ENCODE results near the gene NTRK2. TPM values are rescaled to one million over a fixed set of nuclear protein-coding genes. Genes with fewer than 3 reads are reported as not detected.

NTRK2 gene
- total and polyA plus RNA-seq, 10 of the 15 experiments (the other 5 are each of a cell fraction or from before 2014, with no cell fraction given): 0.42 to 4.6 (median 0.65) TPM

DNA sequence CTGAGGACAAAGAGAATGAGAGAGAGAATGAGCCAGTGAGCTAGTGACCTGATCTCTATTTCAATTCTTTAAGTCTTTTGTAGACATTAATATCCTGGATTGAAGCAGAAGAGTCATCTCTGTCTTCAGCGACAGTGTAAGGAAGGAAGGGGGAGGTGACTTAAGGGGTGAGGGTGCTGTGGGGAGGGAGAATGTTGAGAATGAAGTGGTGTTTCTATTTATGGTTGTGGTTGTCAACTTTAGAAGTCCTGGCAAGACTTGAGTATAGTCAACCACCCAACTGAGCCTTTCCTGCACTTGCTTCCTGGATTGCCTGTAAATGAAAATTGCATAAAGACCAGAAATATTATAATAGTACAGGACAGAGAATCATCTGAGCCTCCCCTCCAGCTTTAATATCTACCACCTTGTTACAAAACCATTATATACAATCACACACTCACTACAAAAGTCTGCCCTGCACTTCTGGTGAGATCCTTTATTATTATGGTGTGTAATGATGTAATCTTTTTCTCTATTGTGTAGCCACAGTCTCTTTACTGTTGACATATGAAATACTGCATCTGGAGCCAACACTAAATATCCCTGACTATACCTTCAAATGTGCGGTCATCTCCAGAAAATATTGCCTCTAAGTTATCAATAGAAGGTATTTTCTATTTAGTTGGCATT is 91.7 kb downstream of the NTRK2 start (continued):
- TF ChIP-seq MEF2A (IDR thresholded peaks at IDR 0.05; ENCODE audit: insufficient read depth, low read depth, low read length) (peak; percentile 93), IKZF2 (IDR thresholded peaks at IDR 0.05) (peak in 1 of 2 experiments; percentile 15; a peak in 1 of 4 replicates)

DNA sequence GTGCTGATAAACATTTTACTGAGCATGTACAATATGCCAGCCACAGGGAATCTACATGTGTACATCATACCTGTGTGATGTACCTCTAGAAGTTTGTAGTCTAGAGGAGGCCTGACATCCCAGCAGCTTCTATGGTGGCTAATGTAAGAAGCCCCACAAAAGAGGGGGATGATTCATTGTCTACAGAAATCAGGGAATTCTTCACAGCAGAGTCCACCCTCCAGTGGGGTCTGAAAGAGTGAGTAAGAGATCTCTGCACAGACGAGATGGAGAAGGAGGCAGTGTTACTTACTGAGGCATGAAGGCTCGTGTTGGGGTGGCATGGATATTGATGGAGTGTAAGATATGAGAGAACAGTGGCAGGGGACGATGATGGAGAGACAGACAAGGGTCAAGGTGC is 103.0 kb downstream of the NTRK2 start:
- H3K4me1 ChIP-seq (ENCODE audit: control insufficient read depth, insufficient read depth, low read length): peaks cover 4% of the 10 kb centered on the region
- H2AFZ ChIP-seq (ENCODE audit: control insufficient read depth, low read depth, low read length): no peak overlapping the region
- H3K27me3 ChIP-seq (replicated peaks in 1 of 2; ENCODE audit: control insufficient read depth in 2 of 2, insufficient read depth in 2 of 2, low read length in 1 of 2): no peaks in the 10 kb centered on the region
- H3K4me3 ChIP-seq: no peak overlapping the region
- 60% methylated on average over 3 of the region's 3 CpGs for WGBS (ENCODE audit: insufficient coverage, insufficient replicate concordance, low lambda C conversion rate, missing lambda C conversion rate)
- RAD21 ChIA-PET (ENCODE audit: unreplicated experiment): no interaction called here
- no peaks in the 10 kb centered on the region for H3K36me3 ChIP-seq (ENCODE audit: control insufficient read depth in 2 of 2, insufficient read depth in 2 of 2, low read length in 1 of 2)
- H3K4me2 ChIP-seq (ENCODE audit: control insufficient read depth, insufficient read depth): no peak overlapping the region
- FAIRE-seq: no peak
- SMC1A ChIA-PET (ENCODE audit: uncharacterized antibody, unreplicated experiment): interaction anchor here (1.6 to 3.6 kb wide), 5 partner anchors 18 to 78 kb away, joined by 4 to 17 read pairs (median 9); no protein-coding TSS in a partner anchor
- no peaks in the 10 kb centered on the region for H4K20me1 ChIP-seq (ENCODE audit: control insufficient read depth, insufficient read depth)
- no peak for ATAC-seq
- TF ChIP-seq NFYB (IDR thresholded peaks at IDR 0.05; ENCODE audit: insufficient read depth, low read depth, low read length): no peak
- no peak overlapping the region for H3K9ac ChIP-seq (ENCODE audit: control insufficient read depth, insufficient read depth, low read length)
- POLR2A ChIA-PET: no interaction called here
- H3K79me2 ChIP-seq (ENCODE audit: control insufficient read depth, insufficient read depth, low read length): no peaks in the 10 kb centered on the region
- DNase-seq (ENCODE audit: low read depth, low spot score): no peak
- intact Hi-C loops (cut with micrococcal nuclease; ENCODE audit: unreplicated experiment) (no loop called here), in situ Hi-C loops (cut with MboI) (loop anchor here (25.0 kb wide), 1 partner anchor 785 kb away; the partner anchor contains the start of genes HNRNPK and RMI1)
- CTCF ChIA-PET: interaction anchor here (3.9 kb wide), 1 partner anchor 75 kb away, joined by 26 read pairs; no protein-coding TSS in a partner anchor
- H3K27ac ChIP-seq (ENCODE audit: control insufficient read depth, insufficient read depth): no peak overlapping the region
- no TSS peak for BruUV-seq (replicated peaks)
- H3K9me3 ChIP-seq (replicated peaks; ENCODE audit: control insufficient read depth, insufficient read depth, low read length): no peaks in the 10 kb centered on the region

DNA sequence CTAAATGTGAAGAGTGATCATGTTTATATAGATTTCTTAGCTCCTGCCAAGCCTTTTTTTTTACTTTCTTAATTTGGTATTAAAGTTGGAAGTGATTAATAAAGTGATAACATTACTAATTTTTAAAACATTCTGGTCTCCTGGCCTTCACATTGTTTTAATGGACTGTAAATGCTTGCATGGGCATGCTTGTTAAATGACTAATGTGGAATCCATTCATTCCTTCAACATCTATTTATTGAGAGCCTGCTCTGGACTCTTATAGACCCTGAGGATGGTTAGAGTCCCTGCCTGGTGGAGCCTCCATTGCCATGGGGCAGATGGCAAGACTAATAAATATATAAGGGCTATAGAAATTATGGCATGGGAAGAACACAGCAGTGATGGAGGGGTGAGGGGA is 103.5 kb downstream of the NTRK2 start:
- intact Hi-C loops (cut with micrococcal nuclease; ENCODE audit: unreplicated experiment): no loop called here
- POLR2A ChIA-PET: no interaction called here
- Histone ChIP-seq H3K27ac (ENCODE audit: control insufficient read depth, insufficient read depth) (no peak overlapping the region), H3K79me2 (ENCODE audit: control insufficient read depth, insufficient read depth, low read length) (no peaks in the 10 kb centered on the region), H3K9ac (ENCODE audit: control insufficient read depth, insufficient read depth, low read length) (no peak overlapping the region), H3K4me3 (no peak overlapping the region), H2AFZ (ENCODE audit: control insufficient read depth, low read depth, low read length) (no peak overlapping the region), H4K20me1 (ENCODE audit: control insufficient read depth, insufficient read depth) (no peaks in the 10 kb centered on the region), H3K36me3 (ENCODE audit: control insufficient read depth in 2 of 2, insufficient read depth in 2 of 2, low read length in 1 of 2) (no peaks in the 10 kb centered on the region), H3K9me3 (replicated peaks; ENCODE audit: control insufficient read depth, insufficient read depth, low read length) (no peaks in the 10 kb centered on the region), H3K27me3 (replicated peaks in 1 of 2; ENCODE audit: control insufficient read depth in 2 of 2, insufficient read depth in 2 of 2, low read length in 1 of 2) (no peaks in the 10 kb centered on the region), H3K4me1 (ENCODE audit: control insufficient read depth, insufficient read depth, low read length) (peaks cover 4% of the 10 kb centered on the region), H3K4me2 (ENCODE audit: control insufficient read depth, insufficient read depth) (no peak overlapping the region)
- FAIRE-seq: no peak
- RAD21 ChIA-PET (ENCODE audit: unreplicated experiment): no interaction called here
- ATAC-seq: no peak
- CTCF ChIA-PET: interaction anchor here (3.9 kb wide), 1 partner anchor 76 kb away, joined by 26 read pairs; no protein-coding TSS in a partner anchor
- in situ Hi-C loops (cut with MboI): loop anchor here (25.0 kb wide), 1 partner anchor 786 kb away; the partner anchor contains the start of genes HNRNPK and RMI1
- no TSS peak for BruUV-seq (replicated peaks)
- SMC1A ChIA-PET (ENCODE audit: uncharacterized antibody, unreplicated experiment): no interaction called here
- DNase-seq (ENCODE audit: low read depth, low spot score): no peak
- TF ChIP-seq POLR2A (IDR thresholded peaks at IDR 0.05; ENCODE audit: low read depth, low read length) (no peak), BHLHE40 (IDR thresholded peaks at IDR 0.05; ENCODE audit: borderline replicate concordance in 1 of 2, low read depth in 2 of 2, low read length in 1 of 2) (no peak), MYC (IDR thresholded peaks at IDR 0.05; ENCODE audit: insufficient read depth, insufficient read length, insufficient replicate concordance, low read length, severe bottlenecking) (no peak)
